HG02759 (cell line): ENCODE results near the gene VIPR1.
"Not testable (repeated sequence)": the region's sequence is repeated elsewhere in the genome, so short reads cannot be mapped to it uniquely, and the experiment has no call there.

ENCODE experiments used
- ATAC-seq: cut with Tn5 transposase; IDR thresholded peaks from one replicate; pipeline ENCODE4 v1.9.1; 2021; ENCODE audit warnings: mild to moderate bottlenecking, moderate library complexity; ENCODE audit not compliant: unreplicated experiment

VIPR1 gene

DNA sequence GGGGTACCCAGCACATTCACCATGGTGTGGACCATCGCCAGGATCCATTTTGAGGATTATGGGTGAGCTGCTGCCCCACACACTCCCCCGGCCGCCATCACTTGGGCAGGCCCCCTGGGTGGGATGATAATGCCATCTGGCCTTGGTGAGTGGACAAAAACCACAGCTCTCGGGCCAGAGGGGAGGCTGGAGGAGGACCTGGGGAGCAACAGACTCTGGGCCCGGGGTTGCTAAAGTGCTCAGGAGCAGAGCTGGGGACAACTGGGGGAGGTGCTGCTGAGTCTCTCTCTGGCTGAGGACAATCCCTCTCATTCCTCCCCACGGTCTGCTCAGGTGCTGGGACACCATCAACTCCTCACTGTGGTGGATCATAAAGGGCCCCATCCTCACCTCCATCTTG lies 29.0 kb downstream of the VIPR1 start:
- ATAC-seq, result no peak

DNA sequence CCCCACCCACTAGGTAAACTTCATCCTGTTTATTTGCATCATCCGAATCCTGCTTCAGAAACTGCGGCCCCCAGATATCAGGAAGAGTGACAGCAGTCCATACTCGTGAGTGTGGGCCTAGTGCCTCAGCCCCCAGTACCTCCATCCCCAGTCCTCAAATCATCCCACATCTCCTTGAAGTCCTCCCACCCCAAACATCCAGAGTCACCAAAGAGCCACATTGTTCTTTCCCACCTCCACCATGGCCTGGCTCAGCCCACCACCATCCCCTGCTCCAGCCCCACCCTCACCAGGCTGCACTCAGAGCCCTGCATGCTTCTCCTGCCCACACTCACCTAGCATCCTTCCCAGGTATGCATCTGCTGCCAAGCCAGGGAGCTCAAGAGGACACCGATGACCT lies 29.8 kb downstream of the VIPR1 start:
- ATAC-seq, result no peak

DNA sequence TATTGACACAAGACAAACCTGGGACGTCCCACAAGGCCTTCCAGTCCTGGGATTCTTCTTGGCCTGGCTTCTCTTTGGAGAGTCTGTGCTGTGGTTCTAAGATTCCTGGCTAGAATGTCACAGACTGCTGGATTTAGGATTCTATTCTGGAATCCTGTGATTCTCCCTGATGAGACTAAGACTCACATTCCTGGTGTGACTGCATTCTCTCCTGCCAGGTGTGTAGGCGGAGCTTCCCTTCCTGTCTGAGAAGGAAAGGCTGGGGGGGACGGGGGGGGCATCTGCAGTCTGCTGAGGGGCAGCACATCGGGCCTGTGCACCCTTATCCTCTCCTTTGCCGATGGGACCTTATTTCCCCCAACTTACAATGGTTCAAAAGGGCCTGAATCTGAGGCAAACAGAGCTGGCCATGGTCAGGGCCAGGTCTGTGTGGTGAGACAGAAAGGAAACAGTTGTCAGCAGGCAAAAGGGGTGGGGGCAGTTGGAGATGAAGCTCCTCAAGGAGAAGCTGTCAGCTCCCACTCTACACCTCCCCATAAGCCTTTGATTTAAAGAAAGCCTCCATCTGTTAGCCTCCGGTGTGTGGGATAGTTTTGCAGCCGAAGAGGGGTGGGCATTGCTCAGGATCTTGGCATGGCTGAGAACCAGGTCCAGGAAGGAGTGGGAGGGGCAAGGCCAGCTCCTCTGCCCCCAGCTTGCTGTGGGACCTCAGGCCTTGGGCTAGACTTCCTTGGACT lies 30.9 kb downstream of the VIPR1 start:
- no peak for ATAC-seq

DNA sequence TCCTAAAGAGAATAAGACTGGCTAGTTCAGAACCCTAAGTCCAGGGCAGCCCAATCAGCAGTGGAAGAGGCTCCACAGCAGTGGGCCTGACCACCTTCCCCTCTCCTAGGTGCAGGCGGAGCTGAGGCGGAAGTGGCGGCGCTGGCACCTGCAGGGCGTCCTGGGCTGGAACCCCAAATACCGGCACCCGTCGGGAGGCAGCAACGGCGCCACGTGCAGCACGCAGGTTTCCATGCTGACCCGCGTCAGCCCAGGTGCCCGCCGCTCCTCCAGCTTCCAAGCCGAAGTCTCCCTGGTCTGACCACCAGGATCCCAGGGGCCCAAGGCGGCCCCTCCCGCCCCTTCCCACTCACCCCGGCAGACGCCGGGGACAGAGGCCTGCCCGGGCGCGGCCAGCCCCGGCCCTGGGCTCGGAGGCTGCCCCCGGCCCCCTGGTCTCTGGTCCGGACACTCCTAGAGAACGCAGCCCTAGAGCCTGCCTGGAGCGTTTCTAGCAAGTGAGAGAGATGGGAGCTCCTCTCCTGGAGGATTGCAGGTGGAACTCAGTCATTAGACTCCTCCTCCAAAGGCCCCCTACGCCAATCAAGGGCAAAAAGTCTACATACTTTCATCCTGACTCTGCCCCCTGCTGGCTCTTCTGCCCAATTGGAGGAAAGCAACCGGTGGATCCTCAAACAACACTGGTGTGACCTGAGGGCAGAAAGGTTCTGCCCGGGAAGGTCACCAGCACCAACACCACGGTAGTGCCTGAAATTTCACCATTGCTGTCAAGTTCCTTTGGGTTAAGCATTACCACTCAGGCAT lies 33.7 kb downstream of the VIPR1 start:
- ATAC-seq, result no peak

DNA sequence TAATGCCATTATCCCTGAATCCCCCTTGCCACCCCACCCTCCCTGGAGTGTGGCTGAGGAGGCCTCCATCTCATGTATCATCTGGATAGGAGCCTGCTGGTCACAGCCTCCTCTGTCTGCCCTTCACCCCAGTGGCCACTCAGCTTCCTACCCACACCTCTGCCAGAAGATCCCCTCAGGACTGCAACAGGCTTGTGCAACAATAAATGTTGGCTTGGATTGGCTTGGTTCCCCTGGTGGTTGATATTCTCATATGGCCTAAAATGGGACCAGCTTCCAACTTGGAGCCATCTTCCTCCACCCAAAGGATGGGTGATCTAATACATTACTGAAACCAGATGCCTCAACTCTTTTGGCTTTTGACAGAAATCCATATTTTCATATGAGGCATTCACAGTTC lies 34.9 kb downstream of the VIPR1 start:
- no peak for ATAC-seq

DNA sequence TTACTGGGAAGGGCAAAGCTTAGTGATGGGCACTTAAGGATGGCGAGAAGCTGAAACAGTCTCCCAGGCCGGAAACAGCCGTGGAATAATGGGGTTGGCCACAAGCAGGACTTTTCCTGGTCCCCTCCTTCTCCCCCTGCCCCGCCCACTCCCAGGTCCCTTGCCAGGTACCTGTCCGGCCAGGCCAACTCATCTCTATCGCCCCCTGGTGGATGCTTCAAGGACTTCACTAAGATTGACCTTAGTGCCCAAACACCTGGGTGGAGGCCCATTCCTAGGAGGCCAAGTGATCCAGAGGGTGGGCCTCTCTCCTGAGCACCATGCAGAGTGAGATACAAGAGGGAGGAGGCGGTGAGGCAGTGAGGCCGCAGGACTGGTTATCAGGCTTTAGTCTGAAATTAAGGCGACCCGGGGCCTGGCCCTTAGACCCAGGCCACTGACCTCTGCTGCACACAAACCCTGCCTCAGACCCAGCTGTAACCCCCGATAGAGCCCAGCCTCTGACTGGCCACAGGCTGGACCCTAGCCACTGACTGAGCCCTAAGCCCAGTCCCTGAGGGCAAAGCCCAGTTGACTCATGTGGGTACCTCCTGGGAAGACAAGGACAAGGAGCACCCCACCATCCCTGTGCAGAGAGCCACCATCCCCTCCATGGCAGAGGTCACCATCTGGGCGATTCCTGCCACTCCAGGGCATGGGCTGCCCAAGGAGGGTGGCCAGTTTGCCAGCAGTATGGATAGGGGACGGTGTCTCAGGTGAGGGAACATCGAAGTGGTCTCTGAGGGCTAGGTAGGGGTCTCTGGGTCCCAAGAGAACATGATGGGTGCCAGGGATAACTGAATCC lies 37.6 kb downstream of the VIPR1 start:
- peak; percentile 70 for ATAC-seq

DNA sequence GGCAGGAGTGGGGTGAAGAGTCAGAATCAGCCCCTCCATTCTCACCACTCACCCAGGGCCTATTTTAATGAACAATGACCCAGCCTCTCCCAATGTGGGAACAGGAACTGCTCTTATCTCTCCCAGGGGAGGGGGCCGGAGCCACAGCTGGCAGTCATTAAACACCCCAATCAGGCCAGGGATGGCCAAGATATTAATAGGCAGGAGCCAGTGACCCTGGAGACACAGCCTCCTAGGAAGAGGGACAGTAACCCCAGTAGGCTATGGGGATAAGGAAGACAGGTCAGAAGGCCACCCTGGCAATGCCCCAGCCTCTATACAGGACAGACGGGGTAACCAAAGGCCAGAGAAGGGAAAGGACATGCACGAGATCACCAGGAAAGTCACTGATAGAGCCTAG lies 38.6 kb downstream of the VIPR1 start:
- no peak for ATAC-seq

DNA sequence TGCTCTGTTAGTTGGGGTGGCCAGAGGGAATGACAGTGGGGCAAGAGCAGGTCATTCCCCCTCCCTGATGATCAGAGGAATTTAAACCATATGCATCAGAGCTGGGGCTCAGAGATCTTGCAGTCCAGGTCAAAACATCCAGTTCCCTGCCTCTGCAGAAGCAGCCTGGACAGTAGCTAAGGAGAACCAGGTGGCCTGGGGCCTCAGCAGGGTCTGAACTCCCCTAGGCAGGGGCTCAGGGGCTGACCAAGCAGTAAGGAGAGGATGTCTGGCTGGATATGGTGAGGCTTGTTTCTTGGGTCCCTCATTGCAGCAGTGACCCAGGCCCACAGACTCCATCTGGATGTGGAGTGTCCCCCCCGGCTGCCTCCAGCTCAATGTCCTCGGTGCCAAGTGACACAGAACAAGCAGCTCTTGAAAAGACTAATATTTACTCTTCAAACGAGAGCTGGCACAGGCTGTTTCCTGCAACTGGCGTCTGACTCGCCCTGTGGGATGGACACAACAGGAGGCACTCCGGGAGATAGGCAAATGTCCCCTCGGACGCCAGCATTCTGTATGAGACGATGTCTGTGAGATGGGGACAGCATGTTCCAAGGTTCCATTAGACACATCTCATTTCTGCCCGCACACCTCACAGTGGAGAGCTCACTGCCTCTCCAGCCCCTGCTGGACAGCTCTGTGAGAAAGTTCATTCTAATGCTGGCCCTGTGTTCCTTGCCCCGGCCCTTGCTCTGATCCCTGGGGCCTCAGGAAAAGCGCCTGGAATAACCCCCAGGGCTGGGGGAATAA lies 42.2 kb downstream of the VIPR1 start:
- ATAC-seq, result no peak

DNA sequence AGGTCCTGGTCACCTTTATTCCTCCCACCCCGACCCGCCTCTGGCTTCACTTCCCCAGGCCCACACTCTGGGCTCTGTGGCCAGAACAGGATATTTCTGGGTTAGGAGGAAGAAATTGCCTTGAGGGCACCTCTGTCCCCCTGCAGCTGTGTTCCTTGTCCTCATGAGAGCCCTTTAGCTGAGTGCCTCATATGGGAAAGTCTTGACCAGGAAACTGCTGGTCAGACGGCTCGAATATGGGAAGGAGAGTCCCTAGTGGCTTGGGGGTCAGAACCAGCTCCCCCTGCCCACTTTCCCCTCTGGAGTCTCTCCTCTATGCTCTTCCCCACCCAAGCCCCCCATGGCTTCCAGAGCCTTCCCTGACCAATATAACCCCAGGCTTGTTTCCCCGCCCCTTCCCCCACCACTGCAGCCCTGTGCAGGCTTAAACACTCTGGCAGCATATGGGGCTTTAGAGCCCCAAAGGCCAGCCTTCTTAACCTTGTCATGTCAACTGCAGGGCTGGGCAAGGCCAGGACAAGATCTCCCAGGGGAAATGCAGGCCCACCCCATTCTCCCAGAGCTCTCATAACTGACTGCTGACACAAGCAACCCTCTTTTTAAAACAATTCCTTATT lies 42.9 kb downstream of the VIPR1 start:
- ATAC-seq, result no peak

DNA sequence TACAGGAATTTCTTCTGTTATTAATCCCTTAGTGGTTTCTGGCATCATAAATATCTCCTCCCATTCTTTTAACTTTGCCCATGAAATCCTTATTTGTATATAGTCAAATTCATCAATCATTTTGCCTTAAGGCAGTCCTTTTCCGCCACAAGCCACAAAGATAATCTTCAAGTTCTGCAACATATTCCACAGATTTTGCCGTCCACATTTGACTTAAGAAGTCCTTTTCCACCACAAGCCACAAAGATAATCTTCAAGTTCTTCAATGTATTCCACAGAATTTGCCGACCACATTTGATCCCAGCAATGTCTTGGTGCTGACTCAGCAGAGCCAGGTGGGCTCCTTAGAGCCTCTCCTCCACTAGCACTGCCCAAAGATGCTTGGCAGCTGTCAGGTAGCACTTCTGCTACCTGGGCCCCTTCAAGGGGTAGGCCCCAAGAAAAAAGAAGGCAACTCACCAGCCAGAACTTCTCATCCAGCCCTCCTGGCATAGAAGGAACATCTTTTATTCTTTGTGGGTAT lies 44.3 kb downstream of the VIPR1 start:
- no peak for ATAC-seq

DNA sequence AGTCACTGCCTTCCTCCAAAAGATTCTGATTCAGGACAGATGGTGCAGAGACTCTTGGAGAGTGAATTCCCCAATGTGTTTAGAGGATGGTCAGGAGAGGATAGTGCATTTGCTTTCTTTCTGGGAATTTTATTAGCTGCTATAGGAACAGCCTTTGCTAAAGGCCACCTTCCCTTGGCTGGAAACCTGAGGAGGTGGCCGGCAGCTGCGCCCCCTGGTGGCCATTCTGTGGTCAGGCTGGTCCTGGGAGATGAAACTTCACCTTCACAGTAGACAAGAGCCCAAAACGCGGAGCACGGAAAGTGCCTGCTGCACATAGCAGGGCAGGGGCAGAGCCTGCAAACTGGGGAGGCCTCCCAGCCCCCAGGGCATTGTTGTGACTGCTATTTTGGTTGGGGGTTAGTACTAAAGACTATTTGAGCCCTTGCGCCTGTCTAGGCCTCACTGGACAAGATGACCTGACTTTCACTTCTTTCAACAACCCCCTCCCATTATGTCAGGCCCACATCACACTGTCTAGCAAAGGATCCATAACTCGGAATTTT lies 45.0 kb downstream of the VIPR1 start:
- peak; percentile 69 for ATAC-seq

DNA sequence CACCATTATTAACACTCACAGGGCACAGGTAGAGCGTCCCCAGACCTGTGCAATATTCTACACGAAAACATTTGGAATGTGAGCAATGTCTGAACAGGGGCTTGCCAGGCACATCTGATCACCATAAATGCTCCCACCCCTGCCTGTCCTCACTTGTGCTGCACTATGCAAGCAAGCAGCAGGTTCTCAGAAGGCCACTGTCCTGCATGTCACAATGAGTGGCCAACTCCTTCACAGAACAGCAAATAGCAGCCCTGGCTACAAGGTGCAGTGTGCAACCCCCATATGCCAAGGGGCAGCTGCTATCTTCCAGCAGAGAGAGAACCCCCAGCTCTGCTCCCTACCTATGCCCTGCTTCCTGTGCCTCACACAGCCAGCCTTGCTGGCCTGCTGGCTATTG lies 46.7 kb downstream of the VIPR1 start:
- no peak for ATAC-seq

DNA sequence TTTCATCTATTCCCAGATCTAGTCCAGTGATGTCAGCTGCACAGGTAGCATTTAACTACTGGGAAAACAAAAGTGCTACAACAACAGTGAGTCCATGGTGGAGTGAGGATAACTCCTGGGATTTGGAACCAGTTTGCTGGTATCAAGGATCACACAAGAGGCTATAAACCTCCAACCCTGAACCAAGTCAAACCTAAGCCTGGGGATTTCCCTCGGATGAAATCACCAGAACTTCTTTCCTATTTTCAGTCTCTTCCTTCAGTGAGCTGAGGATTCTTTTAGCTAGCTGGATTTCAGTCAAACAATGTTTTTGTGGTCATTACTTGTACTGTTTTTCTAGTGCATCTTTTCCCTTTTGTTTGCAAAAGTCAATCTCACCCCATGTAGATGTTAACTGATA lies 47.8 kb downstream of the VIPR1 start:
- no peak for ATAC-seq

DNA sequence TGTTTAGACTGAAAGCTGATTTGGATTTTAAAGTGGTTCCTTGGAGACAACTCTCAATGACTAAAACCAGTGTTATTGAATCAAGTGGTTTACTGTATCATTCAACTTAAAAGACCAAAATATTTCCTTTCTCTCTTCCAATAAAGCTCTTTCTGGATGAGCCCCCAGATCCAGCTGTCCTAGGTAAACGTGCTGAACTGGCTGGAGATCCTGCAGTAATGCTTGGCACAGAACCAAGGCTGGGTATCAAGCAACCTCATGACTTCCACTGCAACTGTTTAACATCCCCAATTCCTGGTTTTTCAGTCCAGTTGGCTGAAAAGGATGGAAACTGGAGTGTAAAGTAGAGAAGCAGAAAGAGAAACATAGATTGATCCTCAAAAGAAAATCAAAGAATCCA lies 50.4 kb downstream of the VIPR1 start:
- ATAC-seq, result no peak

DNA sequence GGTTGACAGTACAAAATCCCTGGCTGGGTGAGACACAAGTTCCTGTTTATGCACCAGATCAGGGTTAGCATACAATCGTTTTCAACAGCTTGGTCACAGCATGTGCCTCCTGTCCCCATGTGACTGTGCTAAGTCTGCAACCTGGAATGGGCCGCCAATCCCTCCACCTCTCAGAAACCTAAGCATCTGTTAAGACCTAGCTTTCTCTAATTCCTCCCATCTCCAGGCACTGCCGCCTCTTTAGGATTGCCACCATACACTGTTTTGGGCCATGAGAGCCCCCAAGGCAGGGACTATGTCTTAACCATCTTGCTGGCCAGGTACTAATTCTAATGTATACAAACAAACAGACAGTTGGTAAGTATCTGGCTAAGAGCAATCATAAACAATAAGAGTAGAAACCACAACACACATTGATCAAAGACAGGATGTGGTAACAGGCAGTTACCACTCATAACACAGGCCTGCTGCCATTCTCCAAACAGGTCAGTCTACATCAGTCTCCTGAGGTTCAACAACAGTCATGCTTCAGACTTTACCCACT lies 53.7 kb downstream of the VIPR1 start:
- ATAC-seq, result no peak

DNA sequence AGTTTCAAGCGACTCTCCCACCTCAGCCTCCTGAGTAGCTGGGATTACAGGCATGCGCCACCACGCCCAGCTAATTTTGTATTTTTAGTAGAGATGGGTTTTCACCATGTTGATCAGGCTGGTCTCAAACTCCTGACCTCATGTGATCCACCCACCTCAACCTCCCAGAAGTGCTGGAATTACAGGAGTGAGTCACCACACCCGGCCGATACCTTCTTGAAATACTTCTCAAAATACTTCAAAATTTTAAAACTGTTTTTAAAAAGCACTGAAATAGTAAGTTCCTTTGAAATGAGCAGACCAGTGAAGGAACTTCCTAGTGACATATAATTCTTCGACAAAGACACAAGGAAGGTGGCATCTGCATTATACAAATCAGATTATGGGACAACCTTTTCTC lies 54.4 kb downstream of the VIPR1 start:
- ATAC-seq, result not testable (repeated sequence)

DNA sequence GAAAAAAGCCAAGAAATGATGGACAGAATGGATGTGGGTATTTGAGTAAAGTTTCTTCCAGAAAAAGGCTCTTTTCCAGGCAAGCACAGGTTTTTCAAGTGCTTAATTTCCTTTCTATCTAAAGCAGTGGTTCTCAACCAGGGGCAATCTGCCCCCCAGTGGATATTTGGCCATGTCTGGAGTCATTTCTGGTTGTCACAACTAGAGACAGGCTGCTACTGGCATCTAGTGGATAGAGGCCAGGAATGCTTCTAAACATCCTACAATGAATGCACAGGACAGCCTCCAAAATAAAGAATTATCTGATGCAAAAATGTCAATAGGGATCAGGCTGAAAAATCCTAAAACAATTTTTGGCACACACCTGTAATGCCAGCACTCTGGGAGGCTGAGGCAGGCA lies 55.4 kb downstream of the VIPR1 start:
- no peak for ATAC-seq

DNA sequence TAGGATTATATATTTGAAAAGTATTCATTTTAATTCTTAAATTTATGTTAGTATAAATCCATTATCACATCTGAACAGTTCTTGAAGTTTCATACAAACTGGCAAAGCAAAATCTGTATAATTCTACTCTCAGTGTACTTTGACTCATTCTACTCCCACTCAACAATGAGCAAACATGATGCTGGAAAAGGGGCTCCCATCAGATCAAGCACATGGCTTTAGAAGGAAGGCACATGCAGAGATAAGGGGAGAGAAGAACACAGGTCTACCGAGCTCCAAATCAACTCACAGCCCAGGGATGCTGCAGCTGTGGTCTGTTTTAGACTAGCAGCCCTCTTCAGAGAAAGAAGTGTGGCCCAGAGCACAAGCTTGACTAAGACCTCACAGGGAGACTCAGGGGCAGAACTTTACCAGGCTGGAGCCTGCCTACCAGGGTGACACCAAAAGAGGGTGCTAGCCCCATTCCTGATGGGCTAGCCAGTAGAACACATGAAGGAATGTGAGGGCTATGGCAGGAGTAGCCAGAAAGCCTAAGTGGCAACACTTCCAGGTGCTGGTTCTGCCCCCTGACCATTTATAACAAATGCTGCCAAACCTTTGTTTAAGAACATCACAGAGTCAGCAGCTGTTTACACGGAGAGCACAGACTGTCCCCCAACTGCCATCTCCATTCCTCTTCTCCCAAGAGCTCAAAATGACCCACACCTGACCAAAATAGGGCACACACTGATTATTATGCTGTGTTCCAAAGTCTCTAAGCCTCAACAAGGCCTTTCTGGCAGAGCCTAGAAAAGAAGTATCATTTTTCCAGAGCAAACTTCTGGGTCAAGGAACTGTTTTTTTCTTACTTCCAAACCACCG lies 59.8 kb downstream of the VIPR1 start:
- ATAC-seq, result no peak
